Lower leg skin (tissue), 3 donors: ENCODE results near the gene TEX261.
"Not testable (repeated sequence)": the region's sequence is repeated elsewhere in the genome, so short reads cannot be mapped to it uniquely, and the experiment has no call there.

Experiments used
- CTCF ChIP-seq, 3 donors: fragments of 450-650 bp; IDR thresholded peaks; one replicate each; pipeline ENCODE4 v1.5.1; 2016; ENCODE audit warnings: antibody characterized with exemption in 3 of 3, mild to moderate bottlenecking in 3 of 3, moderate library complexity in 2 of 3
- POLR2A ChIP-seq, 2 donors: fragments of 450-650 bp; IDR thresholded peaks; one replicate each; pipeline ENCODE4 v1.6.1; 2016 to 2017; ENCODE audit warnings: antibody characterized with exemption in 2 of 2, mild to moderate bottlenecking in 1 of 2, moderate library complexity in 1 of 2

DNA sequence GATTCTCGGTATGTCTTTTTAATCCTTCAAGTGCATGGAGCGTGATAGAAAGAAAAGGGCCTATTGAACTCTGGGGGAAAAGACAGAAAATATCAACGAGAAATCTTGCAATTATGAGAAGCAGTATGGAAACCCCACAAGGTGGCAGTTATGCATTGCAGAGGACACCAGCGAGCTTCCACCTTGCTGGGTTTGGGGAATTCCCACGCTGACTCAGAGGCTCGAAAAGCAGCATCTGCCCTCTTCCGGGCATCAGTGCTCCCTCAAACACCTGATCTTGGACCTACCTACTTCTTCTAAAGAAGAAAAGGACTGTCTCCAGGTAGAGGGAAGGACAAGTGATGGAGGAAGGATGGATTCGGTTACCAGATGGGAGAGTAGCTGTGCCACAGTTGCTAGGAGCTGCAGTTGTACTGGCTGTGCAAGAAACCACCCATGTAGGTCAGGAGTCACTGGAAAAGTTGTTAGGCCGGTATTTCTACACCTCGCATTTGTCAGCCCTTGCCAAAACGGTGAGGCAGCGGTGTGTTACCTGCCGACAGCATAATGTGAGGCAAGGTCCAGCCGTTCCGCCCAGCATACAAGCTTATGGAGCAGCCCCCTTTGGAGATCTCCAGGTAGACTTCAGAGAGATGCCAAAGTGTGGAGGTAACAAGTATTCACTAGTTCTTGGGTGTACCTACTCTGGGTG, 29.0 kb upstream of the TEX261 start:
- TF ChIP-seq CTCF, POLR2A (IDR thresholded peaks at IDR 0.05): not testable (repeated sequence)
